Measurements from ENCODE around the gene EDNRB.
"Not testable (repeated sequence)": the region's sequence is repeated elsewhere in the genome, so short reads cannot be mapped to it uniquely, and the experiment has no call there.

EDNRB gene

GRCh38 chr13:77860507-77860981, 58.1 kb downstream of the EDNRB start:
- TF ChIP-seq, protein P1, sequence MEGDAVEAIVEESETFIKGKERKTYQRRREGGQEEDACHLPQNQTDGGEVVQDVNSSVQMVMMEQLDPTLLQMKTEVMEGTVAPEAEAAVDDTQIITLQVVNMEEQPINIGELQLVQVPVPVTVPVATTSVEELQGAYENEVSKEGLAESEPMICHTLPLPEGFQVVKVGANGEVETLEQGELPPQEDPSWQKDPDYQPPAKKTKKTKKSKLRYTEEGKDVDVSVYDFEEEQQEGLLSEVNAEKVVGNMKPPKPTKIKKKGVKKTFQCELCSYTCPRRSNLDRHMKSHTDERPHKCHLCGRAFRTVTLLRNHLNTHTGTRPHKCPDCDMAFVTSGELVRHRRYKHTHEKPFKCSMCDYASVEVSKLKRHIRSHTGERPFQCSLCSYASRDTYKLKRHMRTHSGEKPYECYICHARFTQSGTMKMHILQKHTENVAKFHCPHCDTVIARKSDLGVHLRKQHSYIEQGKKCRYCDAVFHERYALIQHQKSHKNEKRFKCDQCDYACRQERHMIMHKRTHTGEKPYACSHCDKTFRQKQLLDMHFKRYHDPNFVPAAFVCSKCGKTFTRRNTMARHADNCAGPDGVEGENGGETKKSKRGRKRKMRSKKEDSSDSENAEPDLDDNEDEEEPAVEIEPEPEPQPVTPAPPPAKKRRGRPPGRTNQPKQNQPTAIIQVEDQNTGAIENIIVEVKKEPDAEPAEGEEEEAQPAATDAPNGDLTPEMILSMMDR (IDR thresholded peaks at IDR 0.05; ENCODE audit: insufficient read depth, low read length, poor library complexity, severe bottlenecking) = no peak
- Histone ChIP-seq H3K4me3 (replicated peaks; ENCODE audit: low read depth, low read length) (no peak overlapping the region), H3K36me3 (ENCODE audit: control insufficient read depth, insufficient read depth, low read length) (no peaks in the 10 kb centered on the region), H3K27me3 (replicated peaks; ENCODE audit: control insufficient read depth, insufficient read depth, low read length) (no peaks in the 10 kb centered on the region)
- no peak for DNase-seq (ENCODE audit: extremely low read depth, insufficient read length)

GRCh38 chr13:77859450-77859849, 59.2 kb downstream of the EDNRB start:
- H3K27me3 ChIP-seq (replicated peaks; ENCODE audit: control insufficient read depth, insufficient read depth, low read length) = no peaks in the 10 kb centered on the region
- H3K36me3 ChIP-seq (ENCODE audit: control insufficient read depth, insufficient read depth, low read length) = no peaks in the 10 kb centered on the region
- no peak overlapping the region for H3K4me3 ChIP-seq (replicated peaks; ENCODE audit: low read depth, low read length)
- no peak for DNase-seq (ENCODE audit: extremely low read depth, insufficient read length)
- TF ChIP-seq, protein P1 (IDR thresholded peaks at IDR 0.05; ENCODE audit: insufficient read depth, low read length, poor library complexity, severe bottlenecking) = no peak

GRCh38 chr13:77857531-77858209, 61.0 kb downstream of the EDNRB start:
- TF ChIP-seq, protein P1 (IDR thresholded peaks at IDR 0.05; ENCODE audit: insufficient read depth, low read length, poor library complexity, severe bottlenecking) = no peak
- H3K4me3 ChIP-seq (replicated peaks; ENCODE audit: low read depth, low read length) = no peak overlapping the region
- H3K27me3 ChIP-seq (replicated peaks; ENCODE audit: control insufficient read depth, insufficient read depth, low read length) = no peaks in the 10 kb centered on the region
- H3K36me3 ChIP-seq (ENCODE audit: control insufficient read depth, insufficient read depth, low read length) = no peaks in the 10 kb centered on the region
- no peak for DNase-seq (ENCODE audit: extremely low read depth, insufficient read length)

DNA sequence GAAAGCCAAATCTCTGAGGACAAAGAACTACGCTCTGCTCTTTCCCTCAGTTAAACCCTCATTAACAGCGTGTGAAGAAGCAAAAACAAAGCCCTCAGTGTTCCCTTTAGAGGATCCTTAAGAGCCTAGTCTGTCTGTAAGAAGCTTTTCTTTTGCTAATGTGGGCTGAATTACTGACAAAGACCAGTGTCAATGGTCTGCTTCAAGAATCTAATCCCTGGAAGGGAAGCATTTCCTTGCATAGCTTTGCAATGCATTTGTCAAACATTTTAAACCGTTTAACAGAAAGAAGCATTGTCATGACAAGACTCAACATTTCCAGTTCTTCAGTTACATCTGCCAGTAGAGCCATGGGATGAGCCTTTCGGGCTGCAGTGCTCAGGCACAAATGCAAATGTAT, 64.9 kb downstream of the EDNRB start:
- Histone ChIP-seq H3K27me3 (replicated peaks; ENCODE audit: control insufficient read depth, insufficient read depth, low read length) (no peaks in the 10 kb centered on the region), H3K36me3 (ENCODE audit: control insufficient read depth, insufficient read depth, low read length) (no peaks in the 10 kb centered on the region), H3K4me3 (replicated peaks; ENCODE audit: low read depth, low read length) (no peak overlapping the region)
- DNase-seq (ENCODE audit: extremely low read depth, insufficient read length) = no peak
- TF ChIP-seq, protein P1 (IDR thresholded peaks at IDR 0.05; ENCODE audit: insufficient read depth, low read length, poor library complexity, severe bottlenecking) = no peak

GRCh38 chr13:77848050-77848449, 70.6 kb downstream of the EDNRB start:
- H3K4me3 ChIP-seq (replicated peaks; ENCODE audit: low read depth, low read length); H3K27me3 ChIP-seq (replicated peaks; ENCODE audit: control insufficient read depth, insufficient read depth, low read length); H3K36me3 ChIP-seq (ENCODE audit: control insufficient read depth, insufficient read depth, low read length); DNase-seq (ENCODE audit: extremely low read depth, insufficient read length): not testable (repeated sequence)

DNA sequence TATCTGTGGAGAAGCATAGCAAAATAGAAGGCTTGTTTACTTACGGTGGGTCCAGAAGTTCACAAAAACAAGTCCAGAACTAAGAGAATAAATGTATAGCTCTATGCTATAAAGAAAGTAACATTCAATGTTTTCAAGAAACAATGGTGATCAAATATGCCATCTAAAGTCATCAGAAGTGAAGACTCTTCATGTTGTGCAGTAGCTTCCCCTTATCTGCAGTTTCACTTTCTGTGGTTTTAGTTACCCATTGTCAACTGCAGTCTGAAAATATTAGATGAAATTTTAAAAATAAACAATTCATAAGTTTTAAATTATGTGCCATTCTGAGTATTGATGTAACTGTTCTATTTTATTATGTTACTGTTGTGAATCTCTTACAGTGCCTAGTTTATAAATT, 72.5 kb downstream of the EDNRB start:
- TF ChIP-seq, protein P1 (IDR thresholded peaks at IDR 0.05; ENCODE audit: insufficient read depth, low read length, poor library complexity, severe bottlenecking) = no peak
- H3K4me3 ChIP-seq (replicated peaks; ENCODE audit: low read depth, low read length) = no peak overlapping the region
- no peak for DNase-seq (ENCODE audit: extremely low read depth, insufficient read length)
- no peaks in the 10 kb centered on the region for H3K36me3 ChIP-seq (ENCODE audit: control insufficient read depth, insufficient read depth, low read length)
- H3K27me3 ChIP-seq (replicated peaks; ENCODE audit: control insufficient read depth, insufficient read depth, low read length) = no peaks in the 10 kb centered on the region

All from GM06990 (cell line).